Measurements from ENCODE around the gene PTPN7. TPM values are rescaled to one million over a fixed set of nuclear protein-coding genes. Genes with fewer than 3 reads are reported as not detected.

PTPN7 gene
- total RNA-seq, 1 donor from 2014 or later: 0.75 TPM

DNA sequence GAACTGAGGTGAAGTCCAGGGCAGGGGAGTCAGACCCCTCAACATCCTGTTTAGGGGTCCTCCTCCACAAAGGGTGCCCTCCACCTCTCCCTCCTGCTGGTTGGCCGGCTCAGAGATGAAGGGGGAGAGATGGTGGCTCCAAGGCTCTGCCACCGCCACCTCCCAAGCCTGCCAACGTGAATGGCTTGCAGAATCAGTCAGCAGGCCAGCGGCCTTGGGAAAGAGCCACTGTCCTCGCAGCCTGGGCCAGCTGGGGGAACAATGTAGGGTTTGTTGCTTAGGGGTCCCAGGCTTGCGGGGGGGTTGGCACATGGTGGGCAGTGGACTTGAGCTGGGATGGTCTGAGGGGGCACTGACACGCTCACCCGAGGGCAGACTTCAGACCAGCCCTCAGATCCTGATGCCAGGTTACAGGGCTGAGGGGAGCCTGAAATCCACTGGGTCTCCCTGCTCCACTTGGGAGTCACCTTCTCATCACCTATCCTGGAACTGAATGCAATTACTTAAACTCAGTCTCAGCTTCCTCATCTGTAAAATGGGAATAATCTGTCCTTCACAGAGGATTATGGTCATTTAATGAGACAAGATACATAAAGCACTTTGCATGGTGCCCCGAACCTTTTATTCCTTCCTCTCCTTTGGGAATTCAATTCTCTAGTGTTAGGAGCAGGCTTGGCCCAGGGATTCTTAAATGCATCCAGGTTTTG, 29.4 kb downstream of the PTPN7 start:
- H3K27ac ChIP-seq (ENCODE audit: low read depth, low read length): no peak overlapping the region
- Mint-ChIP-seq H3K27ac (ENCODE audit: unreplicated experiment) (no peak overlapping the region), H3K36me3 (ENCODE audit: low read depth, unreplicated experiment) (peaks cover 2% of the 10 kb centered on the region)

DNA sequence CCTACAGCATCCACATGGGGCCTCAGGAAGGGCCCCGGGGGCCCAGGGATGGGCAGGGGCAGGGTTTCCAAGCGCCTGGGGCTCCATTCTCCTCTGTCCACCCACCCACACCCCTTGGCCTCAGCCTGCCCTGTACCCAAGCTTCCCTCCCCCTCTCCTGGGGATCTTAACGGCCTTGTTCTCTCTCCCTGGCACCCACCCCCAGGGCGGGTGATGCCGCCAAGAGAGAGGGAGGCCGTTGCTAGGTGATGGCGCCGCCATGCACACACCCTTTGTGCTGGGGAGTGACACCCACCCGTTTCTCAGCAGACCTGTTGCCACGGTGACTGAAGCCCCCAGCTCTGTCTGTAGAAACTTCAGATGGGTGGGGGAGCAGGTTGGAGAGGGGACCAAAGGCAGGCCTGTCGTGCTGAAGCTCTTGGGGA, 30.1 kb downstream of the PTPN7 start:
- Histone ChIP-seq H3K9ac (ENCODE audit: low read length) (no peak overlapping the region), H3K27ac (ENCODE audit: low read depth, low read length) (no peak overlapping the region), H3K27me3 (ENCODE audit: insufficient read depth, low read length) (peaks cover 2% of the 10 kb centered on the region), H4K20me1 (ENCODE audit: insufficient read depth, low read length) (peaks cover 32% of the 10 kb centered on the region), H3K4me2 (ENCODE audit: low read length) (no peak overlapping the region), H2AFZ (ENCODE audit: low read depth, low read length) (no peak overlapping the region), H3K4me1 (ENCODE audit: insufficient read depth, low read length) (peaks cover 2% of the 10 kb centered on the region), H3K79me2 (ENCODE audit: insufficient read depth, low read length) (no peaks in the 10 kb centered on the region), H3K4me3 (ENCODE audit: insufficient read depth, low read depth, low read length) (no peak overlapping the region), H3K9me3 (ENCODE audit: insufficient read depth, low read depth, low read length) (no peaks in the 10 kb centered on the region), H3K36me3 (ENCODE audit: insufficient read depth, low read length) (peaks cover 9% of the 10 kb centered on the region)
- Mint-ChIP-seq H3K27ac (ENCODE audit: unreplicated experiment) (no peak overlapping the region), H3K9me3 (ENCODE audit: unreplicated experiment) (peaks cover 2% of the 10 kb centered on the region), H3K4me3 (ENCODE audit: unreplicated experiment) (no peak overlapping the region), H3K36me3 (ENCODE audit: low read depth, unreplicated experiment) (peaks cover 2% of the 10 kb centered on the region), H3K27me3 (ENCODE audit: low read depth, unreplicated experiment) (peaks cover 8% of the 10 kb centered on the region), H3K4me1 (ENCODE audit: low read depth, unreplicated experiment) (peaks cover 3% of the 10 kb centered on the region)
- DNase-seq (ENCODE audit: low read depth) (no peak), FAIRE-seq (no peak)
- TF ChIP-seq CTCF (IDR thresholded peaks at IDR 0.05; ENCODE audit: insufficient read depth, low read depth, low read length) (no peak), EZH2 (IDR thresholded peaks at IDR 0.05; ENCODE audit: insufficient read depth, low read length) (no peak)

More for the DNA sequence above, 29.4 kb downstream of the PTPN7 start:
- Histone ChIP-seq H4K20me1 (ENCODE audit: insufficient read depth, low read length) (peaks cover 39% of the 10 kb centered on the region), H3K4me2 (ENCODE audit: low read length) (no peak overlapping the region), H3K79me2 (ENCODE audit: insufficient read depth, low read length) (no peaks in the 10 kb centered on the region), H3K9ac (ENCODE audit: low read length) (no peak overlapping the region), H3K4me1 (ENCODE audit: insufficient read depth, low read length) (peaks cover 2% of the 10 kb centered on the region), H3K9me3 (ENCODE audit: insufficient read depth, low read depth, low read length) (no peaks in the 10 kb centered on the region), H3K4me3 (ENCODE audit: insufficient read depth, low read depth, low read length) (no peak overlapping the region), H3K27me3 (ENCODE audit: insufficient read depth, low read length) (peaks cover 2% of the 10 kb centered on the region), H2AFZ (ENCODE audit: low read depth, low read length) (no peak overlapping the region), H3K36me3 (ENCODE audit: insufficient read depth, low read length) (peaks cover 12% of the 10 kb centered on the region)
- DNase-seq (ENCODE audit: low read depth): no peak
- Mint-ChIP-seq H3K4me1 (ENCODE audit: low read depth, unreplicated experiment) (peaks cover 3% of the 10 kb centered on the region), H3K4me3 (ENCODE audit: unreplicated experiment) (no peak overlapping the region), H3K9me3 (ENCODE audit: unreplicated experiment) (peaks cover 2% of the 10 kb centered on the region), H3K27me3 (ENCODE audit: low read depth, unreplicated experiment) (peaks cover 3% of the 10 kb centered on the region)
- no peak for FAIRE-seq
- TF ChIP-seq EZH2 (IDR thresholded peaks at IDR 0.05; ENCODE audit: insufficient read depth, low read length): no peak
- TF ChIP-seq CTCF (IDR thresholded peaks at IDR 0.05; ENCODE audit: insufficient read depth, low read depth, low read length): no peak
